Activated T-cell treated with anti-CD3 and anti-CD28 coated beads, Interleukin-2, amount 50 U/mL, for 48 hours (primary cell): Measurements from ENCODE around the gene NEK10.

Experiments
- DNase-seq, 2 experiments: peaks; one replicate each; pipeline ENCODE4 v3.0.0-alpha.2; 2020

NEK10 gene

DNA sequence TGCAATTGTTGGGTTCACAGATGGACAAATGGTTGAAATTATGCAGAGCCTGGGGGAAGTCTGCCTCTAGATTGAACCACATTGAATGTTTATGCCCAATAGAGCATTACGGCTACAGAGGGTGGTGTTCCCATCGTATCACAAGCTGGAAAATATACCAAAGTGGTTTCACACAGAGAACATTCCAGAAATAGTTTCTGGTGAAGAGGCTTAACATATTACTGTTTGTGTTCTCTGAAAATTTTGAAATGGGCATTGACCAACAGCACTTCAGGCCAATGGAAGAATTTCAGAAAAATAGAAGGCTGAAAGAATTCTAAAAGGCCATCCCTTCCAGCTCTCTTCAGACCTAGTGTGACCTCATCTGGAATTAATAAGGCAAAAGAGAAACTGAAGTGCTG, 203.9 kb downstream of the NEK10 start:
- DNase-seq: no peak

DNA sequence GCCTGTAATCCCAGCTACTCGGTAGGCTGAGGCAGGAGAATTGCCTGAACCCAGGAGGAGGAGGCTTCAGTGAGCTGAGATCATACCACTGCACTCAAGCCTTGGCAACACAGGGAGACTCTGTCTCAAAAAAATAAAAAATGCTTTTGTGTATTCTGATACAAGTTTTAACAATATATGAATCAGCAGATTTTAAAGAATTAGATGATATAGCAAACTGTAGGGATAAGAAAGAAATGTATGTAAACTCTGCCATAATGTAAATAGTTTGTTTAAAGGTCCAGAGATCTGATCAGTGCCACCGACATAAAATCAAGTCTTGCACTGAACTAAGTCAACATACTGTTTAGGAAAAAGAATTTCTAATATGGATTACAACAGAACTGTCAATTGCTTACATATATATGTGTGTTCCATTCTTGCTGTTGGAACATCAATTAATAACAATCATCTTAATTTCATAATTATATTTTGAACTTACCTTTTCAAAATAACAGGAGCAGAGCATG, 208.3 kb downstream of the NEK10 start:
- DNase-seq: no peak

DNA sequence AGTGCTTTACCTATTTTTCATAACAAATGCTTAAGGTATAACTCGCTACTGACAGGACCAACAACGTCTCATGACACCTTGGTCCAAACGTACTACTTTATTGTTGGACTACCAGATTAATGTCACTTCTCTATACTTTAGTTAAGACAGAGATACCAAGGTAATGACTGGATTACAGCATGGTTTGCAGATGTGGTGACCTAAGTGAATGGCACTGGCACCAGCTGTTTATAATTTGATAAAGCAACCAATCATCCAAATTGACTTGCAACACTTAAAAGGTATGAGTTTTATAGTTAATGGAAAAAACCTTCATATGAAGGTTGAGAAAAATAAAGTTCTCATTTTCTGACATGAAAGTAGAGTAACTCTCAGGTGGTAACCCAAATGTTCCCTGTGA, 209.0 kb downstream of the NEK10 start:
- no peak for DNase-seq

DNA sequence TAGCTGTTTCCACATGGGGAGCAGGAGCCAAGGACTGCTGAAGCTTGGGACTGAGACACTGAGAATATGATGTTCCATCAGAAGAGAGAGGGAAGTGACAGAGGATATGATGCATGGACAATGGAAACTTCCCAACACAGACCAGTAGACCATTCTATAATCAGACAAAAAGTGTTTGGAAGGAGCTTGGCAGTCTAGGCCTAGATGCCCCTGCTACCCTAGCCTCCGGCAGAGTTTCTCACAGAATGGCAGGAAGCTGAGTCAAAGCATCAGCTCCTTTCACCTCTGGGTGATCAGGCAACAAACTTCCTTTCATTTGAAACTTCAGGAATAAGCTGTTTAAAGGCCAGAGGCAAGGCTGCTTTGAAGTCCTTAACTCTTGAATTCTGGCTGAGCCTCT, 222.0 kb downstream of the NEK10 start:
- no peak for DNase-seq

DNA sequence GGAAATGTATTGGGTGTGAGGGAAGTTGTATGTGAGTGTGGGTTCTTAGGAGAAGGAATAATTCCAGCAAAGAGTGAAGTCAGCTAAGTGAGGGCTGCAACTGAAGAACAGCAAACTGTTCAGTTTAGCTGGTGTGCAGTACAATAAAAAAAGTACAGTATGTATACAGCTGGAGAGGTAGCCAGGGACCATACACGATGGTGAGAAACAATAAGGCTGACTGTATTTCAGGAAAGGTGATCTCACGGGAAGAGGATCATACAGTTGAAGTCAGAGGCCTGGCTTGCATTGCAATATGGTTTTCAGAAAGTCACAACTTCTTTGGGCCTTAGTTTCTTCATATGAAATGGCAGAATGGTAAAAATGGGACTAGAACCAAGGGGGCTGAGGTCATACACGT, 222.4 kb downstream of the NEK10 start:
- DNase-seq: no peak

DNA sequence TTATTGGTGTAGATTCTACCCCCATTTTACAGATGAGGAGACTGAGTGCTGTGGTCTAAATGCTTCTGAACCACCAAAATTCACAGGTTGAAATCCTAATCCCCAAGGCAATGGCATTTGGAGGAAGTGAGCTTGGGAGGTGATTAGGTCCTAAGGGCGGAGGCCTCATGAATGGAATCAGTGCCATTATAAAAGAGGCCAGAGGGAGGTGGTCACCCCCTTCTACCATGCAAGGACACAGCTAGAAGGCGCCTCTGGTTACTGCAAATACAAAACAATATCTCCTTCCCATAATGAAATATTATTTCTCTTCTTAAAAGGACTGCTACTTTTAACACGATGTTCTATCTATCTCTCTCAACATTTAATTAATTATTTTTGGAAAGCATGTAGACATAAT, 223.5 kb downstream of the NEK10 start:
- no peak for DNase-seq

DNA sequence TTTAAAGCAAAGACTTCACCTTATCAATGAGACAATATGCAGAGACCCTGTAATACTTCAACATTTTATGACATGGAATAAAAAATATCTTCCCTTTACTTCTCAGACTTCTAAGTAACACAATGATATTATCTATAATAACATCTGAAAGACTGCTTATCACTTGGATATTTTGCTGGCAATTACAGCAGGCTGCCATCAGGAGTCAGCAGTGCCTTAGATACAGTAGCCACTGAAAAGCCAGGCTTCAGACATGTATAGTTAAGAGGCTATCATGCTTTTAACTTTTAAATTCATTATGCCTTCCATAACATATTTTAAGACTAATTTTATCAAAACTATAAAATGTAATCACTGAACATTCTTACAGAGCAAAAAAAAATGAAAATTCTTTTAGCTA, 227.5 kb downstream of the NEK10 start:
- no peak for DNase-seq

DNA sequence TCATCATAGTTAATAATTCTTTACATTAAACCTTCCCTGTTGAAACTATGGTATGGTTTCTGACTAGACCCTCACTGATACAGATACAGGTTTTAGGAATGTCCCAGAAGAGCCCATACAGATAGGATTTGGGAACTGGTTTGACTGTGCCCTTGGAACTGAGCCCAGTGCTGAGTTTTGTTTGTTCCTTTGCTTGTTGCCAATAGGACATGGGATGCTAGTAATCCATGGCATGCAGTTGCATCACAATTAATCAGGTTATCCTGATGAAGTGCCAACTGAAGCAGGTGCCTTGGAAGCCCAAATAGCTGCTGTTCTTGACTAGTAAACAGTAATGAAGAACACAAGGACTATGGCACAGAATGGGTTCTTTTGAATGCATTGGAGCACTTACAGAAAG, 230.6 kb downstream of the NEK10 start:
- DNase-seq: no peak

DNA sequence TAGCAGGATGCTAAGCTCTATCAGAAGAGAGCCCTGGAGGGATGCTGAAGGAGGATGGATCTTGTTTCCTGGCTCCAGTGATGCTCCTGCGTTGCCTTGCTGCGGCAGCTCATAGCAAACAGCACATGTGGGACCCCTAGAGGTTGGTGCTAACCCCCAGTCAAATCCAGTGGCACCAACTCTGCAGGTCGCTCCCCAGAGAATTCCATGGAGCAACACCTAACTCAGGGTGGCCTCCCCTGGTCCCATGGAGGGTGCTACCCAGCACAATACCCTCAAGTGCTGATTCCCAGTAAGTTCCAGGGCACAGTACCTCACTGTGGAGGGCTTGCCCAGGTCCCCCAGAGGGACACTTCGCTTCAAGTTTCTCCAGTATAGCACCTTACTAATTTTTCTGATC, 231.2 kb downstream of the NEK10 start:
- DNase-seq: no peak

DNA sequence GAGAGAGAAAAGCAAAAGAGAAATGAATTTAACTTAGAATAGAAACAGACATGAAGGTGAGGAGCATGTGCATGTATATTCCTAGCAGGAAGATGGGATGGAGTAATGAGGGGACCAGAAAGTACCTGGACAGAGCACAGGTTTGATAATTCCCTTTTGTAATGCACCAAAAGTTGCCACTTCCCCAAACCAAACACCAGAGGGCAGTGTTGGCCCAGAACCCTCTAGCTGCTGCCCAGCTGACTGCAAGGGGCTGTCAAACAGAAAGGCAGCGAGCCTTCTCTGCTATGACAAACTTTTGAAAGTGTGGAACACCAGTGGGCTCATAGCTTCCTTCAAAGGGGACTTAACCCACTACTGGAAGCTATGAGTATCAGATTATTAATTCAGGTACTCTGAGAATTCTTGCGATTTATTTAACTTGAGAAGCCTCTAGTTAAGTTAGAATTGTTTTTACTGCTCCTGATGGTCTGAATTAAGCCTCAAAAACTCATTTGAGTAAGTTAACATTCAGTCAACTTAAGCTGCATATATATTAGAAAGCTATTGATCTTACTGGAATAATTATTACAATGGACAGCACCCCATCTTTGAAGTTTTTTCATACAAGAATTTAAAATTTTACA, 234.9 kb downstream of the NEK10 start:
- peak; percentile 56 to 63 for DNase-seq

DNA sequence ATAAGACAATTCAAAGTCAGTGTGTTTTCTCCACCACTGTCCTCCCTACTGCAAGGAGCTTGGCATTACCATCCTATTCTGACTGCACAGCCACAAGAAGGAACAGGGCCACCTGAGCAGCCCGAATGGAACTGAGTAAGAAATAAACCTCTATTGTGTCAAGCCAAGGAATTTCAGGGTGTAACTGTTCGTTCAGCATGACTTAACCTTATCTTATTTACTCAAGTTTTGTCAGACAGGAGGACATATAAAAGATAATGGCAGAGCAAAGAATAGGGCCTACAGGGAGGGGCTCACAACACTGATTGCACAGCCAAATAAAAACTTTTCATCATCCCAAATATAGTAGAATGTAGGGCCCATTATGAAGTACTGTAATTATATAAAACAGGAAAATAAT, 236.1 kb downstream of the NEK10 start:
- DNase-seq: no peak

DNA sequence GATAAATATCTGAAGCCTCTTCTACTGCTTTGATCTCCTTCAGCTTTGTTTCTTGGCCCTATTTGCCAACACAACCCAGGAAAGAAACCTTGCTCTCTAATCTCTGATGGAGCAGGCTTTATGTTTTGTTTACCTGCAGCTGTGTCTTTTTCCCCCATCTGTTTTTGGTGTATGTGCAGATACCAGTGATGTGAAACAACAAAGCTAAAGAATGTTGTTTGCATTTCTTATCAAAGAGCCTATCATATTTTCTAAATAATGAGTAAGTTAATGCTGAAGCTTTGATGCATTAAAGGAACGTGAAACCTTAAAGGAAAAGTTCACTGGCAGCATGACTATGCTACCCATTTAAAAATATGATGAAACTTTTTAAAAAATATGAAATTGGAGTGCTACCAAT, 238.4 kb downstream of the NEK10 start:
- DNase-seq: no peak

DNA sequence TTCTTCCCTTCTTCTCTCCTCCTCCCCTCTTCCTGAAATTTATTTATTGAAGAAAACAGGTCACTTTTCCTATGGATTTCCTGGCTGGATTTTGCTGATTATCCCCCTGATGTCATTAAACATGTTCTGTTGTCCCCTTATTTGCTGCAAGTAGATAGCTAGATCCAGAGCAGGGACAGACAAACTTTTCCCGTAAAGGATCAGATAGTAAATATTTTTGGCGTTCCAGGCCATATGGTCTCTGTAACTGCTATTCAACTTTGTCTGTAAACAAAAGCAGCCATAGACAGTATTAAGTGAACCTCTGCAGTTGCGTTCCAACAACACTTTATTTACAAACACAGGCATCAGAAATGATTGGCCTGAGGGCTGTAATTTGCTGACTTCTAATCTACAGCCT, 241.3 kb downstream of the NEK10 start:
- no peak for DNase-seq

DNA sequence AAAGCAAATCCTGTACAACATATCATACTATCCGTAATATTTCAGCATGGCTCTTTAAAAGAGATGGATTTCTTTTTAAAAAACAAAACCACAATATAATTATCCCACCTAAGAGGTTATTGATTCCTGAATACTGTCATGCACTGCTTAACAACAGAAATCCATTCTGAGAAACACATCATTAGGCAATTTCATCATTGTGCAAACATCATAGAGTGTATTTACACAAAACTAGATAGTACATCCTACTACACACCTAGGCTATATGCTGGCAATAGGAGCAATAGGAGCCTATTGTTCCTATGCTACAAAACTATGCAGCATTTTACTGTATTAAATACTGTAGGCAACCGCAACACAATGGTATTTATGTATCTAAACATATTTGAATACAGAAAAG, 242.0 kb downstream of the NEK10 start:
- DNase-seq: no peak

DNA sequence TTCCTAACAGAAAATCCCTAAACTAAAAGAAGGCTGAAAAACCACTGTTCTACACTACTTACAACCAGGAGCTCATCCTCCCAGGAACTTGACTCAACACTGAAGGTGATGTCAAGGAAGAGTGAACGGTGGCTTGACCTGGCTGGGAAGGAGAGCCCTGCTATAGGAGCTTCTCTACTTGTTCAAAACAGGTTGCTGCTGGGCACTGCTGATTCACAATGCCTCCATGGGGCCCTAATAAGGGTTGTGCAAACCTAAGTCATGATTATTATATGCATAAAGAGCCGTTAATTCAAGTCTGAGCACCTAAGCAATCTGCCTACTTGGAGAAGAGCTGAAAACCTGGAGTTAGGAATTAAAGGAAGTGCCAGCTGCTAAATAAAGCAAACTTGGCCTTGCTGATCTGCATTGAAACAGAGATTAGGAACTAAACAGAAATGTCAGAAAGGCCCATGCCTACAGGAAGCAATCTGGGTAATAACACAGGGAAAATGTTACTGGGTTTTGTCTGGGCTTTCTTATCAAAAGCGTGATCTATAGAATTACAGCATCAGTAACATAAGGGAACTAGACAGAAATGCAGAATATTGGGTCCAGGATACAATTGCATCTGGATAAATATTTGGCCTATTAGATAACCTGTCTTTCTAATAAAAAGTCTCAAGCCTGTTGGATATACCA, 243.2 kb downstream of the NEK10 start:
- DNase-seq: no peak

DNA sequence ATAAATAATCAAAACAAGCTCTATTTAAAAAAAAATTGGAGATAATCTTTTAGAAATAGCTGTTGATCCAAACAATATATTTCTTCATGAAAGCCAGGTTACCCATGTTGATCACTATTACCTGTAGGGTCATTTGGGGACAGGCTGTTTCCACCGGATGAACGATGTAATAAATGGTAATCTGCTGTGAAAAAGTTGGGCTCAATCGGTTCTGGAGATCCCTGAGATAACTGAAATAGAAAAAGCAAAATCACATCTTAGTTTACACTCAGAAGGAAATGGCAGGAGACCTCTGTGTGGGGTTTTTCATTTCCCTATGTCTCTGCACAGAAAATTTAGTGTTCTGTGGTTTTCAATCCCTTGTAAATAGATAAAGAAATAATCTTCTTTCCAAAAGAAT, 249.5 kb downstream of the NEK10 start:
- no peak for DNase-seq

DNA sequence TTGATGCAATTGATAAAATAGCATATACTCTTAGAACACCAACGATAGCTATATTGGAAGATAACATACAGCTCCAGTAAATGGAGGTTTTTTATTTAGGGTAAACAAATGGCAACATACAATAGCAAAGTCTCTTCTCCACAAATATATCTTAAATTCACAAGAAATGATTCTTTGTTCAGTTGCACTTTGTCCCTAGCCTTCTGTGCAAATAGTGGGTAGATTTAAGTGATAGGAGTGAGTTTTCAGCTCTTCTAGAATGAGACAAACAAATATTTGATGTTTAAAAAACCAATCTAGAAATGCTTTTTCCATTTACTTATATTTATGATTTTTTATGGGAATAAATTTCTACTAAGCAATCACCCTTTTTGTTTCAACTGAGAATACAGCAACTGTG, 253.8 kb downstream of the NEK10 start:
- DNase-seq: no peak

DNA sequence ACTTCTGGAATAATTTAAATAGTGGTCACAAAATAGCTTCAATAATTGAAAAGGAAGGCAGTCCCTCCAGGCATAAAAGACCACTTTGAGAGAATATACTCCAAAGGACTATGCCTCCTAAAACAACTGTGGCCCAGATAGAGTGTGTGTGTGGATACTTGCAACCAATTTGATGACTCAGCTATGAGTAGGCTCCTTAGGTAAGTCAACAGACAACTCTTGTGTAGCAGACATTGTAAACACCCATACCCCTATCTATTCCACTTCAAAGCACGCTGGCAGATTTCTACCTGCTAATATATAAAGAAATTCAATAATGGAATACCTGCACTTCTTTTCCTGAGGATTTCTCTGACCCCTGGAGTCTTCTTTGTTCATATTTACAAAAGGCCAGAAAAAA, 254.5 kb downstream of the NEK10 start:
- DNase-seq: no peak

DNA sequence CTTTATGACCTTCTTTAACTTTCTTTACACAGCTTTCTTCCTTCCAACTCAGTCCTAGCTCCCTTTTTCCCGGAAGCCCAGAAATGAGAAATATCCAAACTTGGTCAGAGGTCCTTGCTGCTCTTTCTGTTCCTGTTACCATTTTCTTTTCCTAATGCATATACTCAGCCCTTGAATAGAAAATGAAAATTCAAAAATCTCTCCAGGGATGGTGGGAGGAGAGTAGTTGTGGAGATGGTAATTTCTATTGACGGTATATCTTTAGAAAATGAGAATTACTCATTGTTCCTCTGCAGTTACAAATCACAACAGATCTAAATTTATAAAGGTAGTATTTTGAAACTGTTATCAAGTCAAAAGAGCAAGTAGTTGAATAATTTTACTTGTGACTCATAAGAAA, 255.1 kb downstream of the NEK10 start:
- DNase-seq: no peak

DNA sequence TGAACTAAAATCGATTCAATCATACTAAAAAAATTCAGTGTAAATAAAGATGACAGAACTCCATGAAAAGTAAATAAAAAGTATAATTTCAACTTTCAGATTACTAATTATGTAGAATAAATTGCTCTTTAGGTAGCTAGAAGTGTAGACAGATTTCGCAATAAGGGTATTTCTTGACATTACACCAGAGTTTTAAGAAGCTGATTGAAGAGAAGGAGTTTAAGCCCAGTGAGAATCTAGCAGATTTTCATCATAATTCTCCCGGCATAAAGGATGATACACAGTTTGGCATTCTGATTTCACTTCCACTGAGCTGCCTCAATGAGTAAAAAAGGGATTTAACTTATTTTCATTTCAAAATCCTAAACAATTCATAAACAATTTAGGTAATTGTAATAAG, 259.2 kb downstream of the NEK10 start:
- DNase-seq: no peak

DNA sequence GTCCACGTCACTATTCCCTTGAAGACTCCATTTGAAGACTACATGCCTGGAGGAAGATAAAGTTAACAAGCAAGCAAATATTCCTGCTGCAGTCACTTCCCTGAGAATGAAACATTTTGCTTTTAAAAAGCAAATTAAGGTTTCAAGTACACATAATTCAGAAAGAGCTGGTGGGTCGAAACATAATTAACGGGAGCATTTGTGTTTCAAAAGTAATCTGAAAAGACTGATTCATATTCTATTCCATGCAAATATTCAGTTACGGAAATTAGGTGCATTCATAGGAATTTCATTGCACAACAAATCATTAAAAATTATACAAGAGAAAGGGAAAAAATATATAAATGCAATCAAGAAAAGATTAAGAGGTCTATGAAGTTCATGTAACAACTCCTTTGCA, 260.9 kb downstream of the NEK10 start:
- DNase-seq: no peak

DNA sequence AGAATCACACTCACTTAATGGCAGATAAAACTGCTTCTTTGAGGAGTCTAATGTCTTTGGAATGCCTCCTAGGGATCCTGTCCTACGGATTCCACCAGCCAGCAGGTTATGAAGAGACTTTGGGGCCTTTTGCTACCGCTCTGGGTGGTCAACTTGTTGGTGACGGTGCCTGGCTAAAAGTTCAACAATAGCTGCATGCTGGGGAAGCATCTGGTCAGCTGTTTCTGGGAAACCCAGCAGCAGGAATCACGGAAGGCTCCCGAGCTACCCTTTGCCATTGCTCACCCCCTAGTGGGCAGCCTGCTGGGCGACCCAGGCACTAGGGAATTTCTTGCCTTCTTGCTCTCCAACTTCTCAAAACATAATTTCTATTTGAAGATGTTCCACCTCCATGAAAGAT, 263.3 kb downstream of the NEK10 start:
- DNase-seq: no peak

DNA sequence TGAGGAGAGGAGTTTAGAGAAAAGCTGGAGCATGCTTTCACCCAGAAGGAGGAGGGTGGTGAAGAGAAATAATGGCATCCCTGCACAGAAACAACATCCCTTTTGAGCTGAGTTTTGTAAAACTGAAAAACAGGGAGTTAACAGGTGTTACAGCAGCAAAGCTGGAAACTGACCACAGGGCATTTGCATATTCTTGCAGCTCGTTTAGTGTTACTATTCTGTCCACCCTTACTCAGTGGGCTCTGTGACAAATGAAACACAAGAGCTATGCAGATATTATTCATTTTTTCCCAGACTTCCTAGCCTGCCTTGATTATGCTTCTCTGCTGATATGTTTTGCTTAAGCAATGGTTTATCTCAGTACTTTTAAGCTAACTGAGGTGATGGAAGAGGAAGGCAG, 272.0 kb downstream of the NEK10 start:
- no peak for DNase-seq

DNA sequence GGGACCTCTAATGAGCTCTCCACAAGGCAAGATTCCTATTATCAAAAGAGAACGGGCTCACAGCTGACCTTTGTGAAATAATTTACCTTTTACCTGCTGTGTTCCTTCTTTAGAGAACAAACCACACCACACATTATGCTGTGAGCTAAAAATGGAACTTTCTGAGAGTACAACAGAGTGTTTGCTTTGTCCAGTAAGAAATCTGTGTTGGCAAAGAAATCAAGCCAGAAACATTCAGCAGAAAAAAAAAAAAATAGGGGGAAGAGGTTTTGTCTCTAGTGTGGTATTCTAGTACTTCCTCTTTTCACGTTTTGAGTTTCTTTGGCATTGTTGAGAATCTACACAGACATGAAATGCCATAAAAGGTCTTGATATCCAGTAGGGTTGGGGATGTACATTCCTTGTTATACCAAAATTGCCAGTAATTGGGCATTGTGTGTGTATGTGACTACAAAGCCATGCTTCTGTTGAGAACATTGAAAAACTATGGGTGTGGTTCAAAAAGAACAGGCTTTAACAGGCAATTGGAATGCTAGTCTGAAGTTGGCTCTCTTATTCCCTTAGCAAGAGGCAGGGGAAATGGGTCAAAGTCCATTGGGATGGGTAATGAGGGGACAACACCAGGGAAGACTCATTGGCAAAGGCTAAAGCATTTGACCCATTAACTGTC, 273.5 kb downstream of the NEK10 start:
- no peak for DNase-seq

DNA sequence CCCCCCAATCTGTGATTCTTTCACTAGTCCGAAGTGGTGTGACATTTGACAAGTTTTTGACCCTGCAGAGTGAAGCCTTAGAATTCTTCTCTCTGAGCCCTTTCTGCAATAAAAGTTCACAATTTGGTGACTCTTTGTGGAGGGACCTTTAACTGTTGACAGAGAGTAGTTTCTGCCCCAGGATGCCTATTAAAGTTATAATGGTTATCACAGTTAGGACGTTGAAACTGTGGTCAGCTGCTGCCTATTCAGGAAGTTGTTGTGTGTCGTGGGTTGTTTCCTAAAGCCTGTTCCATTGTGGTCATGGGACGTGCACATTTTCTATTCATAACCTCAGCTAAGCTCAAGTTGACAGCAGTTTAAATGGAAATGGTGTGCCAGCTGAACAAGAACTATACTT, 274.5 kb downstream of the NEK10 start:
- no peak for DNase-seq
